Measurements from ENCODE around the gene PSMA4.
"Not testable (repeated sequence)": the region's sequence is repeated elsewhere in the genome, so short reads cannot be mapped to it uniquely, and the experiment has no call there.

PSMA4 gene

GRCh38 chr15:78540141-78540870, at the start of gene PSMA4:
Gene PSMA4, plus strand, starts transcription at chr15:78540444. Its CDS starts 1,484 bp downstream, at chr15:78541928.
- peak; percentile 58 for DNase-seq

GRCh38 chr15:78492872-78493271, 47.4 kb upstream of the PSMA4 start:
- no peak for DNase-seq

GRCh38 chr15:78501857-78502256, 38.4 kb upstream of the PSMA4 start:
- no peak for DNase-seq

DNA sequence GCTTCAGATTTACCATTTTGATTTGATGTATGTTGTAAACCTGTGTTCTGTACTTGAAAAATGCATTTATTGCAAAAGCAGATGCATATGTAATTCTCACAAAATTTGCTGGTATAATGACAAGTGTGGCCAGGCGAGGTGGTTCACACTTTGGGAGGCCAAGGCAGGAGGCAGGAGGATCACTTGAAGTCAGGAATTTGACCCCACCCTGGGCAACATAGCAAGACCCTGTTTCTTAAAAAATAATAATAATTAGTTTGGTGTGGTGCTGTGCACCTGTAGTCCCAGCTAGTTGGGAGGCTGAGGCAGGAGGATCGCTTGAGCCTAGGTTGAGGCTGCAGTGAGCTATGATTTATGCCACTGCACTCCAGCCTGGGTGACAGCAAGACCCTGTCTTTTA, 37.6 kb upstream of the PSMA4 start:
- no peak for DNase-seq

- peak; percentile 71 for DNase-seq
These were observed 33.0 kb upstream of the PSMA4 start, which contains the start of gene HYKK for GRCh38 chr15:78506971-78507830. Gene HYKK, plus strand, starts transcription at chr15:78507577. Its CDS starts 5,512 bp downstream, at chr15:78513089.

DNA sequence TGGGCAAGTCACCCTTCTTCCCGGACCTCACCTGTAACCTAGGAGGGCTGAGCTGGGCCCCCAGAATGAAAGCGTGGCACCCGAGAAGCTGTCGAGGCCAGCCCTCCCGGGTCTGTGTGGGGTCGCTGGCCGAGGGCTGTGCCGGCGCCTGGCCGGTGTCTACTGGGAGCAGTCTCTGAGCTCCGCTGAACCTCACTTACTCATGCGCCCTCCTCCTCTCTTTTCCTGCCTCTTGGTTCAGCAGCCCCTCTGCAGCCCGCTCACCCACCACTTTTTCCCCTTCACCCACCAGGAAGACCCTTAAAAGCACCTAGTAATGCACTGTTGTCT, 32.4 kb upstream of the PSMA4 start:
- DNase-seq = no peak

- DNase-seq = no peak
These were observed 32.0 kb upstream of the PSMA4 start for GRCh38 chr15:78508272-78508671.

DNA sequence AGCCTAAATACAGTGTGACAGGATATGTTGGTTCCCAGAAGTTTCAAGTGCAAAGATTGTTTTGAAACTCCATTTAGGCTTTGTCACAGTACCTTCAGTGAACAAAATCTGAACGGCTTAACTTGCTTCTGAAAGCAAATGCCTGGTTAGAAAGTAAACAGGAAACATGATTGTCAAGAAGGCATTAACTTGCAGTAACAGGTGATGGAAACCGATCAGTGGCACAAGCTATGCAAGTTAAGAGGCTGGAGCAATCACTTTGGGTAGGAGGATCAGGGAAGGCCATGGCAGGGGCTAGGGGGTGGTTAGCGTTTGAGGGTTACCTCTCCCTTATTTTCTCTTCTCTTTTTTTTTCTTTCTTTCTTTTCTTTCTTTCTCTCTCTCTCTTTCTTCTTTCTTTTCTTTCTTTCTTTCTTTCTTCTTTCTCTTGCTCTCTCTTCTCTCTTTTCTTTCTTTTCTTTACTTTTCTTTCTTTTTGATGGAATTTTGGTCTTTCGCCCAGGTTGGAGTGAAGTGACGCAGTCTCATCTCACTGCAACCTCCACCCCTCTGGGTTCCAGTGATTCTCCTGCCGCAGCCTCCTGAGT, 30.4 kb upstream of the PSMA4 start:
- DNase-seq = no peak

- DNase-seq = not testable (repeated sequence)
These were observed 20.2 kb upstream of the PSMA4 start for GRCh38 chr15:78520035-78520434.

GRCh38 chr15:78524230-78524629, 16.0 kb upstream of the PSMA4 start:
- no peak for DNase-seq

DNA sequence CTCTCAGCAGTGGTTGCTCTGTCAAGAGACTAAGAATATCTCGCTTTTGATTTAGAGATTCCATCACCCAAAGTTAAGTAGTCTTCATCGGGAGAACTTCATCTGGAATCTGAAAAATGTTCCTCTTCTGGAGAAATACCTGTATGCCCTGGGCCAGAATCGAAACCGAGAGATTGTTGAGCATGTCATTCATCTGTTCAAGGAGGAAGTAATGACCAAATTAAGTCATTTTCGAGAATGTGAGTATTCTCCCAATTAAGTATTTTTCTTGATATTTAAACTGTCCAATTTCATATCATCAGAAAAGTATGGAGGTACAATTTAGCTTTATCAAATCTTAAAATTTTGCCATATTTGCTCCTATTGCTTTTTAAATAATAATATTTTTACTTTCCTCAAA, 12.9 kb upstream of the PSMA4 start:
- no peak for DNase-seq

DNA sequence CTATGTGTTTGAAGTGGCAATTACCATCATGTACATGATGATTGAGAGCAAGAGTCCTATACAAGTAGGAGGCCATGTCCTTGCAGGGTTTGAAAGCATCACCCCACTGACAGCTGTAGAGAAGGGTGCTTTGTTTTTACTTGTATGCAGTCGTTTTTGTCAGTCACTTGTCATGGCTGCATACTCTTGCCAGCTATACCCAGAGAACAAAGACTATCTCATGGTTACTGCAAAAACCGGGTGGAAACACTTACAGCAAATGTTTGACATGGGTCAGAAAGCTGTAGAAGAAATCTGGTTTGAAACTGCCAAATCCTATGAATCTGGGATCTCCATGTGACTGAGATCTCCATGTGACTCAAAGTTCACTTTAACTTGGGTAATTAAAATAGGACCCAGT, 6.9 kb upstream of the PSMA4 start:
- DNase-seq = no peak

- no peak for DNase-seq
These were observed 4.1 kb upstream of the PSMA4 start for GRCh38 chr15:78536134-78536533.

- no peak for DNase-seq
These were observed 2.9 kb upstream of the PSMA4 start for GRCh38 chr15:78537266-78537905.

DNA sequence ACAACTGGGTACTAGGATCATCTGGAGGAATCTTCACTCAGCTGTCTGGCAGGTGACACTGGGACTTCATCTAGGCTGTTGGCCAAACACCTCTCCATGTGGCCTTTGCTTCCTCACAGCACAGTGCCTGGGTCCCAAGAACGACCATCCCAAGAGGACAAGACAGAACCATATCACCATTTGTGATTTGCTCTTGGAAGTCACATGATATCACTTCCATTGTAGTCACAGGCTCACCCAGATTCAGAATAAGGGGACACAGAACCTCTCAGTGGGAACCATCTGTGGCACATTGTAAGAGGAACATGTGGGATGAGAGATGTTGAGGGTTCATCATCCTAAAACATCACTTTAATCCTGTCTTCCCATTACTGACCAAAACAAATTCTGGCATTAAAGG, 1.9 kb upstream of the PSMA4 start:
- DNase-seq = no peak

DNA sequence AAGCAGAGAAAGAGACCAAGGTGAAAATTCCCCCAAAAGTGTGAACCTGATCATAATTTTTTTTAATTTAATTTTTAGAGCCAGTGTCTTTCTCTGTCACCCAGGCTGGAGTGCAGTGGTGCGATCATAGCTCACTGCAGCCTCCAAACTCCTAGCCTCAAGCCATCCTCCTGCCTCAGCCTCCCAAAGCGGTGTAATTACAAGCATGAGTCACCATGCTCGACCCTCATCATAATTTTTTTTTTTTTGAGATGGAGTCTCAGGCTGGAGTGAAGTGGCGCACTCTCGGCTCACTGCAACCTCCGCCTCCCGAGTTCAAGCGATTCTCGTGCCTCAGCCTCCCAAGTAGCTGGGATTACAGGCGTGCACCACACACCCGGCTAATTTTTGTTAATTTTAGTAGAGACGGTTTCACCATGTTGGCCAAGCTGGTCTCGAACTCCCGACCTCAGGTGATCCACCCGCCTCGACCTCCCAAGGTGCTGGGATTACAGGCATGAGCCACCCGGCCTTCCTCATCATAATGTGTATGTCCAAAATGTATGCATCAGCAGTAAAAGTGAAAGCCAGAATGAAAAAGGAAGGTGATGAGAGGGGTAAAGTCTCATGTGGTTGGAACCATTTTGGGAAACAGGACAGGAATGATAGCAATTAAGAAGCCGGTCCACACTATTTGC, 642 bp upstream of the PSMA4 start:
- DNase-seq = not testable (repeated sequence)

GRCh38 chr15:78540871-78541743, 863 bp downstream of the PSMA4 start:
- DNase-seq = no peak

DNA sequence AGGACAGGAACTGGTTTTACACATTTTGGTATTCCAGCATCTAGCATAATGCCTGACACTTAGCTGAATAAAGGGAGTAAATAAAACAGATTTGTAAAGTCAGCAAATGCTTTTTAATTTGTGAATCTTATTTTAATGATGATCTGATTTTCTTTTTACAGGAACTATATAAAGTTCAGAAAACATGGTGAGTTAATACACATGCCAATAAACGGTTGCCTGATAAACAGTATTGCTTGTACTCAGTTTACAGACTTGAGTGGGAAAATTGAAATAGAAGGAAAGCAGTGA, 1.4 kb downstream of the PSMA4 start:
- DNase-seq = no peak

DNA sequence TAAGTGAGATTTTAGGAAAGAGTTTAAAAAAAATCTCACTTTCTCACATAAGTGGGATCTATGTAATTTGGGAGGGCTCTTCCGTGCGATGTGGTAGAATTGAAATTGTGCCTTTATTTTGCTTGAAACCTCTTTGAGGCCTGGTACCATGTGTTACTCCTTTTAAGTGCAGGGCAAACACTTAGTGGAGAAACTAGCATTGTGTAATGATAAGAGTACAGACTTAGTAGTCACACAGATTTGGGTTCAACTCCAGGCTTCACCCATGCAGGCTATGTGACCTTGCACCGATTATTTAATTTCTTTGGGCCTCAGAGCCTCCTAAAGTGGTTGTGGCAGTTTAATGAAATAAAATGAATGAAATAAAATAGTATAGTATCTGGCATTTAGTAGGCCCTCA, 2.4 kb downstream of the PSMA4 start:
- no peak for DNase-seq

GRCh38 chr15:78550194-78550593, 9.9 kb downstream of the PSMA4 start:
- DNase-seq = no peak

- DNase-seq = no peak
These were observed 10.6 kb downstream of the PSMA4 start for GRCh38 chr15:78550815-78551214.

DNA sequence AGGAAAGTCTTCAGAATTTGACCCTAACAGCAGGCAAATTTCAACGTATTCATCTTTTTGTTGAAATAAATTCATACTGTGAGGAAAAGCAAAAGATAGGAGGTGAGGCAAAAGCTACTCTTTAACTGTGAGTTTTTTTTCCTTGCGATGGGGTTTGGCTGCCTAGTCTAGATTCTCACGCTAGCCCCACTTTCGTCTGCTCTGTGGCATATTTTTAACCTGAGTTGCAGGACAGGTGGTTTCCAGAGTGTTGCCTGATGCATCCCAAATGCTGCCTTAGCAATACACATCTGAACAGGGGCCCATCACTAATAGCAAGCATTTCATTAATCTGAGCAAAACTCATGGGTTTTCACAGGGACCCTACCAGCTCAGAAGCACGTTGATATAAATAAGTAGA, 11.7 kb downstream of the PSMA4 start:
- DNase-seq = no peak

Data from 8988T (cell line).